ENCODE data around the gene TRAPPC5. TPM values are rescaled to one million over a fixed set of nuclear protein-coding genes. Genes with fewer than 3 reads are reported as not detected.

TRAPPC5 gene
- total RNA-seq, 2 experiments from 2014 or later = 91.5 to 150 TPM

- BruUV-seq (replicated peaks) = no TSS peak
- Histone ChIP-seq H3K4me2 (ENCODE audit: low read length) (no peak overlapping the region), H3K27ac (ENCODE audit: low read depth, low read length, poor library complexity, severe bottlenecking) (no peak overlapping the region), H3K4me3 (ENCODE audit: low read depth, low read length, poor library complexity, severe bottlenecking) (no peak overlapping the region), H3K9me2 (ENCODE audit: insufficient read depth, low read length) (no peaks in the 10 kb centered on the region), H3K79me2 (ENCODE audit: insufficient read depth, low read depth, low read length) (no peaks in the 10 kb centered on the region; the same call in 1 of the 2 replicates), H3K36me3 (ENCODE audit: insufficient read depth, low read length) (no peaks in the 10 kb centered on the region), H3K4me1 (ENCODE audit: insufficient read depth, low read length, poor library complexity, severe bottlenecking) (peaks cover 10% of the 10 kb centered on the region), H2AFZ (ENCODE audit: low read length) (no peak overlapping the region), H3K9me3 (ENCODE audit: low read length) (no peaks in the 10 kb centered on the region), H4K20me1 (ENCODE audit: insufficient read depth, low read length) (no peaks in the 10 kb centered on the region)
- TF ChIP-seq, protein P1, sequence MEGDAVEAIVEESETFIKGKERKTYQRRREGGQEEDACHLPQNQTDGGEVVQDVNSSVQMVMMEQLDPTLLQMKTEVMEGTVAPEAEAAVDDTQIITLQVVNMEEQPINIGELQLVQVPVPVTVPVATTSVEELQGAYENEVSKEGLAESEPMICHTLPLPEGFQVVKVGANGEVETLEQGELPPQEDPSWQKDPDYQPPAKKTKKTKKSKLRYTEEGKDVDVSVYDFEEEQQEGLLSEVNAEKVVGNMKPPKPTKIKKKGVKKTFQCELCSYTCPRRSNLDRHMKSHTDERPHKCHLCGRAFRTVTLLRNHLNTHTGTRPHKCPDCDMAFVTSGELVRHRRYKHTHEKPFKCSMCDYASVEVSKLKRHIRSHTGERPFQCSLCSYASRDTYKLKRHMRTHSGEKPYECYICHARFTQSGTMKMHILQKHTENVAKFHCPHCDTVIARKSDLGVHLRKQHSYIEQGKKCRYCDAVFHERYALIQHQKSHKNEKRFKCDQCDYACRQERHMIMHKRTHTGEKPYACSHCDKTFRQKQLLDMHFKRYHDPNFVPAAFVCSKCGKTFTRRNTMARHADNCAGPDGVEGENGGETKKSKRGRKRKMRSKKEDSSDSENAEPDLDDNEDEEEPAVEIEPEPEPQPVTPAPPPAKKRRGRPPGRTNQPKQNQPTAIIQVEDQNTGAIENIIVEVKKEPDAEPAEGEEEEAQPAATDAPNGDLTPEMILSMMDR (conservative IDR thresholded peaks at IDR 0.05; ENCODE audit: low read length) = peak; percentile 39; the same call in 1 of the 2 replicates
- TF ChIP-seq EZH2phosphoT487 (IDR thresholded peaks at IDR 0.05; ENCODE audit: borderline replicate concordance, low read depth, low read length) = no peak
- CTCF ChIA-PET (ENCODE audit: unreplicated experiment) = interaction anchor here (0.5 to 0.7 kb wide), 2 partner anchors 36 kb away, joined by 3 read pairs; no protein-coding TSS in a partner anchor
- intact Hi-C loops (cut with micrococcal nuclease; ENCODE audit: unreplicated experiment) = no loop called here
- no peak for DNase-seq (ENCODE audit: low spot score)
- POLR2A ChIA-PET = no interaction called here
These were observed 39.0 kb upstream of the TRAPPC5 start for GRCh38 chr19:7641290-7642276.

DNA sequence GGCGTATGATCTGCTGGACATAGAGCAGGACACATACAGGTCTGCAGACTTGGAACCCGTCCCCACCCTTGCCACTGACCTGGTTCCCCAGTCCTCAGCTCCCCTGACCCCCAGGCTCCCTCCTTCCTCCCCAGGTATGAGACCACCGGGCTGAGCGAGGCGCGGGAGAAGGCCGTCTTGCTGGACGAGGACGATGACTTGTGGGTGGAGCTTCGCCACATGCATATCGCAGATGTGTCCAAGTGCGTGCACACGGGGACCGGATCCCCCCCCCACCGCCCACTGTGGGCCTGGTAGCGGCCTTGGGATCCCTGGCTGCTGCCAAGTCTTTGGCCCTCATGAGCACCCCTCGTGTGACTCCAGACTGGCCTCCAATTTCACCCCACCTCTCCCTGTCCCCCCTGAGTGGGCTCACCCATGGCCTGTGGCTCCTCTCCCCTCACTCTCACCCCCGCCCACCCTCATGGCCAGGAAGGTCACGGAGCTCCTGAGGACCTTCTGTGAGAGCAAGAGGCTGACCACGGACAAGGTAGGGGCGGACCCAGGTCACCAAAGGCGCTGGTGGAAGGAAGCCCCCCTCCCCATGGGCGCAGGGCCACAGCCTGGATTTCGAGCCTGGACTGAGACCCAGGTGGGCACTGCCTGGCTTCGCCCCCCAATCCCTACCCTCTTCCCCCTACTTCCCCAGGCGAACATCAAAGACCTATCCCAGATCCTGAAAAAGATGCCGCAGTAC lies 38.2 kb upstream of the TRAPPC5 start:
- ChIA-PET POLR2A (no interaction called here), CTCF (ENCODE audit: unreplicated experiment) (interaction anchor here (0.5 kb wide), 1 partner anchor 37 kb away, joined by 3 read pairs; no protein-coding TSS in a partner anchor)
- H3K36me3 ChIP-seq (ENCODE audit: insufficient read depth, low read length) = no peaks in the 10 kb centered on the region
- H4K20me1 ChIP-seq (ENCODE audit: insufficient read depth, low read length) = no peaks in the 10 kb centered on the region
- no peak overlapping the region for H3K4me2 ChIP-seq (ENCODE audit: low read length)
- peaks cover 8% of the 10 kb centered on the region for H3K4me1 ChIP-seq (ENCODE audit: insufficient read depth, low read length, poor library complexity, severe bottlenecking)
- H3K9me3 ChIP-seq (ENCODE audit: low read length) = no peaks in the 10 kb centered on the region
- no peaks in the 10 kb centered on the region for H3K9me2 ChIP-seq (ENCODE audit: insufficient read depth, low read length)
- intact Hi-C loops (cut with micrococcal nuclease; ENCODE audit: unreplicated experiment) = no loop called here
- no peak overlapping the region for H3K27ac ChIP-seq (ENCODE audit: low read depth, low read length, poor library complexity, severe bottlenecking)
- no peaks in the 10 kb centered on the region; the same call in 1 of the 2 replicates for H3K79me2 ChIP-seq (ENCODE audit: insufficient read depth, low read depth, low read length)
- H3K4me3 ChIP-seq (ENCODE audit: low read depth, low read length, poor library complexity, severe bottlenecking) = no peak overlapping the region
- H2AFZ ChIP-seq (ENCODE audit: low read length) = no peak overlapping the region
- DNase-seq (ENCODE audit: low spot score) = no peak
- TF ChIP-seq, protein P1 (conservative IDR thresholded peaks at IDR 0.05; ENCODE audit: low read length) = no peak
- TF ChIP-seq EZH2phosphoT487 (IDR thresholded peaks at IDR 0.05; ENCODE audit: borderline replicate concordance, low read depth, low read length) = no peak
- BruUV-seq (replicated peaks) = no TSS peak
